ENCODE results near the gene RRP1.

Gene RRP1

DNA sequence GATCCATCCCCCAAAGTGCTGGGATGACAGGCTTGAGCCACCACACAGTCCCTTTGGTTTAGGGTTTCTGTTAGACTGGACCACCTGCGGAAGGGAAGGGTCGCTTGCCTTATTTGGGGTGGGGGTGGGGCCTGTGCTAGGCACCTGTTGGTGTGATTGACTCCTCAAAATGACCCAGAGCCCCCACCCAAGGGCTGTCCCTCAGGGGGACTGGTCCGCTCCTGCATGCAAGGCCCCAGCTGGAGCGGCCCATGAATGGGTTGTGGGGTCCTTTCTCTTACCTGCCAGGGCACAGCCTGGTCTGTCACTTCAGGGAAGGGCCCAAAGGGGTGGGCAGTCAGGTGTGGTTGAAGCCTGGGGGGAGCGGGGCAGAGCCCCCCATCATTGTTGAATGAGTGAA, 11.4 kb upstream of the RRP1 start:
- DNase-seq, result no peak

DNA sequence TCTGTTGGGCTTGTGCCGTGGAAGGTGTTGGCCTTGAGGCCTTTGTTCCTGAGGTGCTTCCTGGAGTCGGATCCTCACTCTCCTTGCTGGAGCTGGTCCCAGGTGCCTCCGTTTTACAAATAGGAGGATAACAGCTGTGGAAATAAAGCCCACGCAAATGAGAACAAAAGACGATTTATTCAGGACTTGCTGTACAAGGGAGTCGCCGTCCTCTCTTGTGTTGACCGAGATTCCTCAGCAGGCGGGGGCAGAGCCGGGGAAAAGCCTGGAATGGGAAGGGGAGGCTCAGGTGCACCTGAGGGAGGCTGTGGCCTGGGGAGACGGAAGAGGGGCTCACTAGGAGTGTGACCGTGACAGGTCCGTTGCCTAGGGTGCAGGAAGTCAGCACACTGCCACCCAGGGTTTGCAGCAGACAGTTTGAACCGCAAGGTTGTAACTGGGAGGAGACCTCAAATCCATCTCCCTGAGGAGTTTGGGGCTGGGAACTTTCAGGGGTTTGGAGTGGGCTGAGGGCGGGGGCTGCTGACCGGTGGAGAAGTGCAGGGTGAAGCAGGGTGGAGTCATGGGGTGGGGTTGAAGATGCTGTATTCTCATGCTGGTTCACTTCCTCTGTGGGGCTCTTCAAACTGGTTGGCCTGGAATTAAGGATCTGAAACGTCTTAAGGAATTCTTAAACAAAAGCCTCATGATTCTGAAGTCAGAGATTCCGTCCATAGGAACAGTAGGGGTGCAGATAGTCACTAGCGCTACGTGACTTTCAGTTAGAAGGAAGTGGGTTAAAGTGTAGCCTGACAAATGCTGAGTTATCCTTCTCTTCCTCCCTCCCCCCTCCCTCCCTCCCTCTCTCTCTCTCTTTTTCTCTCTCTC, 10.7 kb upstream of the RRP1 start:
- DNase-seq, result no peak

DNA sequence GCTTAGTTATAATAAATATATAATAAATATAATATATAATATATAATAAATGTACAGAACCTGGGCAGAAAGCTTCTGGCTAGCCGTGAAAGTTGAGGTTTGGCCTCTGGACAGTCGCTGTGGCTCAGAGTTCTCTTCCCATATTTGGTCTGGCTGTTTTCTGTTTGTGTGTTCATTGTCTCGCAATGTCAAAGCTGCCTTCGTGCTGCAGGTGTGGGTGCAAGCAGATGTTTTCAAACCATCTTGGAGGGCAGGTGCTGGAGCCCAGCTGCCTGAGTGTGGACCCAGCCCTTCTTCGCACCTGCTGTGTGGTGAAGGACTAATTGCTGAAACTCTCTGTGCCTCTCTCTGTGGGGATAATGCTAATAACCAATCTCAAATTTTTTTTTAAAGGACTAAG, 9.7 kb upstream of the RRP1 start:
- DNase-seq, result no peak

DNA sequence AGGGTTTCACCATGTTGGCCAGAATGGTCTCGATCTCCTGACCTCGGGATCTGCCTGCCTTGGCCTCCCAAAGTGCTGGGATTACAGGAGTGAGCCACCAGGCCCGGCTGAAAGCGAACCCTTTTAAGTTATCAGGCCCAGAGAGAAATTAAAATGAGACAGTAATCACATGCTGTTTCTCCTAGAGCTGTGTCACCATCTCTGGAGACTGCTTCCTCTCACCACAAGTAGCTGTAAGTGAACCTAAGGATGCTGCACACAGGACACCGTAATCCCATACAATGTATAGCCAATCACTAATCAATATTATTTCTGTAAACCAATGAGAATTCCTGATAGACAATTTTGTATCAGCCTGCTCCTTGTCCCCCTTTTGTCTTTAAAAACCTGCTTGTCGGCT, 7.5 kb upstream of the RRP1 start:
- DNase-seq, result no peak

DNA sequence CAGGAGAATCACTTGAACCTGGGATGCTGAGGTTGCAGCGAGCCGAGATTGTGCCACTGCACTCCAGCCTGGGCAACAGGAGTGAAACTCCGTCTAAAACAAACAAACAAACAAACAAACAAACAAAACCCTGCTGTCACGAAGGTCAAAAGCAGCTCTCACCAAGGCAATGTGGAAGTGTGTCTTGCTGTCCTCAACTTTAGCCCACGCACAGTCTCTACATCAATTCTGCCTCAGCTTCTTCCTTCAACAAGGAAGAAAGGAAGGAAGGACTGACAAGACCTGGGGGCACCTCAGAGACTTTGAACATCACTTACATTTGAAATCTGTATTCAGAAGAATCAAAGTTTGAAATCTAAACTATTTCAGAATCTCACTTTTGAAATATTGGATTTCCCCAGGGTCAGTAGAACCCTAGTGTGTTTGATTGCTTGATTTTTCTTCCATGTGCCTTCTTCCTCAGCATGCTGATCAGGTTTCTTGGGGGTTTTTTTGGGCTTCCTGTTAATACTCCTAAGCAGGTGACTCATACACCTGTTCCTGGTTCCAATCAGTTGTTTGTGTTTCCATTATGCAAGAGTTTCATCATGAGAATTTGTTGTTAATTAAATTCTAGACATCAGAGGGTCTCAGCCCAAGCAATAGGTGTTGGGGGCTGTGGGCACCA, 6.8 kb upstream of the RRP1 start:
- no peak for DNase-seq

DNA sequence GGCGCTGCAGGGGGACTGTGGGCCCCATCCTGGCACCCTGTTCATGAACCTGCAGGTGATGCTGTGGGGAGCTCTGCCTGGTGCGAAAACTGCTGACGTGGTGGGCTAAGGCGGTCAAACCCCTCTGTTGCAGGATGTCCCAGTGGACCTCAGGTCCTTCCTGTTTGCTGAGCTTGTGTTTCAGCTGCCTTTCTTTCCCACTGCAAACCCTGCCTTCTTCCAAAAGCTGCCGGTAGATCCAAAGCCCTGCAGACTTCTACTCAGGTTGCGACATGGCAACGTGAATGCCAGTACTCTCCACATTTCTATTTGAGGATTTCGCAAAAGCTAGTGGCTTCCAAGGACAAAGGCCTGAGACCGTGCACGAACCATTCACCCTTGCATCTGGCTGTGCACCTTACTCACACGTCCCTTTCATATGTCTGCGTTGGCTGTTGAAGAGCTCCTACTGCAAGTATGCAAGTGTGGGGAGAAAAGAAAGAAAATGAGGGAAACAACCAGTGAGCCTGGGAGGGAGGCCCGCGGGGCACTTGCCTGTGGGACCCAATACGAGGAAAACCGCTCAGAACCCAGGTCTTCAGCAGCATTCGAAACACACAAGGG, 6.2 kb upstream of the RRP1 start:
- DNase-seq, result no peak

DNA sequence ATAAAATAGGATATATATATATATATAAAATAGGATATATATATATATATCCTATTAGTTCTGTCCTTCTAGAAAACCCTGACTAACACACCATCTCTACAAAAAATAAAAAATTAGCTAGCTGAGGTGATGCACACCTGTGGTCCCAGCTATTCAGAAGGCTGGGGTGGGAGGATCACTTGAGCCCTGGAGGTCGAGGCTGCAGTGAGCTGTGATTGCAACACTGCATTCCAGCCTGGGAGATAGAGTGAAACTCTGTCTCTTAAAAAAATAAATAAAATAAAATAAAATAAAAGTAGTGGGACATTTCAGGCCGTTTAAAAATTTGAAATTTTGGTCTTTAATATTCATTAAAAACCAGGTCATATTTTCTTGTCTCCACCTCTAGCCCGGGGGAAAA, 4.2 kb upstream of the RRP1 start:
- DNase-seq, result no peak

DNA sequence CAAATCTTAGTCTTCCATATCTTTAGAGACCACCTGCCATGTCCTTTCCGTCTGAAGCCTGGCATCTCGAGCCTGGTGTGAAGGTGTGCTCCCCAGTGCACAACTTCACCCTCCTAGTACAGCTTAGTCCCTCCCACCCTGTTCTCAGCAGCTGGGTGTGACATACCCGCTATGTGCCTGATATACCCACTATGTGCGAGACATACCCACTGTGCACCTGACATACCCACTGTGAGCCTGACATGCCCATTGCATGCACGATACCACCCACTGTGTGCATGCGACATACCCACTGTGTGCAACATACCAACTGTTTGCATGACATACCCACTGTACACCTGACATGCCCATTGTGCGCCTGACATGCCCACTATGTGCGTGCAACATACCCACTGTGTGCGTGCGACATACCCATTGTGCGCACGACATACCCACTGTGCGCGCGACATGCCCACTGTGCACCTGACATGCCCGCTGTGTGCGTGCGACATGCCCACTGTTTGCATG, 3.0 kb upstream of the RRP1 start:
- no peak for DNase-seq

DNA sequence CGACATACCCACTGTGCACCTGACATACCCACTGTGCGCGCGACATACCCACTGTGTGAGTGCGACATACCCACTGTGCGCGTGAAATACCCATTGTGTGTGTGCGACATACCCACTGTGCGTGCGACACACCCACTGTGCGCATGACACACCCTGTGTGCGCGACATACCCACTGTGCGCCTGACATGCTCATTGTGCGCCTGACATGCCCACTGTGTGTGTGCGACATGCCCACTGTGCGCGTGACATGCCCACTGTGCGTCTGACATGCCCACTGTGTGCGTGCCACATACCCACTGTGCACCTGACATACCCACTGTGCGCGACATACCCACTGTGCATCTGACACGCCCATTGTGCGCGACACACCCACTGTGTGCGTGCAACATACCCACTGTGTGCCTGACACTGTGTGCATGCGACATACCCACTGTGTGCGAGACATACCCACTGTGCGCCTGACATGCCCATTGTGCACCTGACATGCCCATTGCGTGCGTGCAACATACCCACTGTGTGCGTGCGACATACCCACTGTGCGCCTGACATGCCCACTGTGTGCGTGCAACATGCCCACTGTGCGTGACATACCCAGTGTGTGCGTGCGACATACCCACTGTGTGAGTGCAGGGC, 2.5 kb upstream of the RRP1 start:
- no peak for DNase-seq

DNA sequence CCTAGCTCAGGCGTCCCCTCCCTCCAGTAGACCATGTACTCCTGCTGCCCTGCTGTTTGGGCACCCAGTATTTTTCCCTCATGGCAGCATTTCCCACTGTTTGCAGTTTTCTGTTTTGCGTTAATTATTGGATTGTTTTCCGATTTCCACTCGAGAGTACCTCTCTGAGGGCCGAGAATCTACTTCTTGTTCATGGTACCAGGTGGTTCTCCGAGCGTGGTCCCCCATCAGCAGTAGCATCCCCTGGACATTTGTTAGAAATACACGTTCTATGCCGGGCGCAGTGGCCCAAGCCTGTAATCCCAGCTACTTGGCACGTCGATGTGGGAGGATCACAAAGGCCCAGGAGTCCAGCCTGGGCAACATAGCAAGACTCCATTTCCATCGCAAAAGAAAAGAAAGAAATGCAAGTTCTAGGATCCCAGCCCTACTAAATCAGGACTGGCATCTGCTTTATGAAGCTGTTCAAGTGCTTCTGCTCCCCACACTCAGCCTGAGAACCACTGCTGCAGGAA, 690 bp downstream of the RRP1 start:
- no peak for DNase-seq

DNA sequence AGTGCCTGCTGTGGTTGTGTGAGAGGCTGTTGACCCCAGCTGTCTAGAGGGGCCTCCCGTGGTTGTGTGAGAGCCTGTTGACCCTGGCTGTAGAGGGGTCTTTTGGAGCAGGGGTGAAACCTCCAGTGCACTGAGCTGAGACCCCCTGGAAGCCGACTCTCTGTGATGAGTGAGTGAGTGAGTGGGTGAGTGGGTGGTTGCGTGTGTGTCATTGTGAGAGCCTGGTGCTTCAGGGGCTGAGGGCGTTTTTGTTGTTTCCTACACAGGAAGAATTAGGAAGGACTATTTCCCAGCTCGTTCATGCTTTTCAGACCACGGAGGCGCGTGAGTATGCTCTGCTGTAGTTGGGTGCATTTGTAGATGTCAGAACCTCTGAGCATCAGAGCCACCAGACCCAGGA, 3.0 kb downstream of the RRP1 start:
- DNase-seq, result no peak

DNA sequence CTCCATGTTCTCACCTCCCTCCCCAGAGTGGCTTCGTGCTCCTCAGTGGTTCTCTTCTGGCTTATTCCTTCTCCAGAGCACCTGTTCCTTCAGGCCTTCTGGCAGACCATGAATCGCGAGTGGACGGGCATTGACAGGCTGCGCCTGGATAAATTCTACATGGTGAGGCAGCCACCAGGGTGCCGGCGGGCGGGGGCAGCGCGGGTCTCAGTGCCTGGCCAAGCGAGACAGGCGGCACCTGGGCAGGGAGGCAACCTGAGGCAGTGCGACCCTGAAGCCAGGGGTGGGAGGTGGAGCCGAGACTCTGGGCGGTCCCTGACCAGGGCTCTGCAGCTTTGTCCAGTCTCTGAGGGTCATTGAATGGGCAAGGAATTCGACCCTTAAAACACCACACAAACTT, 3.9 kb downstream of the RRP1 start:
- DNase-seq, result no peak

DNA sequence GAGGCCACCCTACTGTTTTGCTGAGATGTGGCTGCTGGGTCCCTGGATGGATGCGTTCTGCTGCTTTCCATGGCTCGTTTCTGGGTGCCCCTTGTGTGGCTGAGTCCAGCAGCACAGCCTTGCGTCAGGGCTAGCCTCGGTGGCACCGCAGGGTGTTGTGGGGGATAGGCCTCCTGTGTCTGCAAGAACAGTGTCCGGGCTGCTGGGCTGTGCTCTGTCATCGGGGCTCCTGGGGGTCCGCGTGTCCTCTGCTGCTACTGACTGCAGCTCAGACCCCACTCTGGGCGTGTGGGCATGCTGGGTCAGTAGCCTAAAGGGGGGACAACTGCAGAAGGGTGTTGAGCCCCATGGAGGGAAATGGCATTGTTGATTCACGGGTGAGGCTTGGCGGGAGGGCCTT, 4.9 kb downstream of the RRP1 start:
- DNase-seq, result no peak

DNA sequence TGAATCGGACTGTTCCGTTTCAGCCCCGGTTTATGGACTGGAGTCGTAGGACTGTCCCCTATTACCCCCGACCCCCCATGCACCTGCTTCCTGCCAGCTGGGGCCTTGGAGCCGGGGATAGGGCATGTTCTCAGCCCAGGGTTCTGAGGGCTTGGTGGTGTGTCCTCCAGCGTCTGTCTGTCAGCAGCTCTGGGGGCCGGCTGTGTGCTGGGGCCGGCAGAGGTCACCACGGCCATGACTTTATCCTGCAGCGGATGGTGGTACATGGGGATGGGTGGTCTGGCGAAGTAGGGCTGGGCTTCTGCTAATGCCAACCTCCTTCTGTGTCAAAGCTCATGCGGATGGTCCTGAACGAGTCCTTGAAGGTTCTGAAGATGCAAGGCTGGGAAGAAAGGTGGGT, 5.5 kb downstream of the RRP1 start:
- DNase-seq, result no peak

DNA sequence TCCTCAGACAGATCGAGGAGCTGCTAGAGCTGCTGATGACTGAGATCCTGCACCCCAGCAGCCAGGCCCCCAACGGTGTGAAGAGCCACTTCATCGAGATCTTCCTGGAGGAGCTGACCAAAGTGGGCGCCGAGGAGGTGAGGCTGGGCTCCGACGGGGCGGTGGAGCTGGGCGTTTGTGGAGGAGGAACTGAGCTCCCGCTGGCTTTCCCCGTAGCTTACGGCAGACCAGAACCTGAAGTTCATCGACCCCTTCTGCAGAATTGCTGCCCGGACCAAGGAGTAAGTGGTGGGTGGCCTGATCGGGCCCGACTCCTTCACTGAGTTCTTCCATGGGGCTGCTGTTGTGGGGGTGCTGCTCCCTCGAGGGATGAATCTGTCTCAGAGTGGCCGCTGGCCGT, 8.0 kb downstream of the RRP1 start:
- DNase-seq, result no peak

DNA sequence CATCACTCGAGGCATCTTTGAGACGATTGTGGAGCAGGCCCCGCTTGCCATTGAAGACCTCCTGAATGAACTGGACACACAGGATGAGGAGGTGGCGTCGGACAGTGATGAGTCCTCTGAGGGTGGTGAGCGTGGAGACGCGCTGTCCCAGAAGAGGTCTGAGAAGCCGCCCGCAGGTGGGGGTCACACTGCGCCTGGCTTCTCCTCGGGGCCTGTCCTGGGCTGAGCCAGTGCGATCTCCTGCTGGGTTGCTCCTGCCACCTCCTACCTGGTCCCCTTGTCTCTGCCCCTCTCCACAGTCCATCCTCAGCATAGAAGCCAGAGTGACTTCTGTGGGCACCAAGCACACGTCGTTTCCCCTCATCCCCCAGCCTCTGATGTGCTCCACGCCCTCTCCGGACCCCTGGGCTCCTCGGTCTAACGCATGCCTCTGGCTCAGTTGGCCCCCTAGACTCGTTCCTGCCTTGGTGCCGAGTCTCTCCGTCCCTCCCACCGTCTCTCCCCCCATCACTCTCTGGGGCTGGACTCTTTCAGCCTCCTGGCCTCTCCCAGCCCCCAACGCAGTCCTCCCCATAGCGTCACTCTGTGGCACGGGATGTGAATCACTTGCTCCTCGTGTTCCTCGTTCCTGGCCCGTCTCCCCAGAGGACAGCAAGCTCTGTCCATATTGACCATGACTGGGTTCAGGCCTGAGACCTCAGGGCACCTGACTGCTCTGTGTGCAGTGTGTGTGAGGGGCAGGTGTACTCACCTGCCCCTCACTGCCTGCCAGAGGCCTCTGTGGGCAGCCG, 8.7 kb downstream of the RRP1 start:
- DNase-seq, result no peak

DNA sequence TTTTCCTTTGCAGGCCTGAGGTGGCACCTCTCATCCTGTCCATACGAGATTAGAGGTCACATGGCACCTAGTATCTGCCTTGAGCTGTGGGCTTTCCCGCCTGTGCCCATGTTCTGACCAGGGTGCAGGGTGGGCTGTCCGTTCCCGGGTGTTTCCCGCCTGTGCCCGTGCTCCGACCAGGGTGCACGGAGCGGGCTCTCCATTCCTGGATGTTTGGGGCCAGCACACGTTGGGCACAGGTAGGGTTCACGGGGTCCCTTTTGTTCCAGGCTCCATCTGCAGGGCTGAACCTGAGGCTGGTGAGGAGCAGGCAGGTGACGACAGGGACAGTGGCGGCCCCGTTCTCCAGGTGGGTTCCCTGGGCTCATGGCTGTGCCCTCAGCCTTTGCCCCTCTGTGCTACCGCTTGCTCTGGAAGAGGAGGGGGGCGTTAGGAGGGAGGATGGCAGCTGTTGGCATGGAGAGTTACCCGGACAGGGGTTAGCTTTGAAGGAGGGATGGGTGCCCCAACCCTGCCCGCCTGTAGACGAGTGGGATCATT, 10.0 kb downstream of the RRP1 start:
- no peak for DNase-seq

DNA sequence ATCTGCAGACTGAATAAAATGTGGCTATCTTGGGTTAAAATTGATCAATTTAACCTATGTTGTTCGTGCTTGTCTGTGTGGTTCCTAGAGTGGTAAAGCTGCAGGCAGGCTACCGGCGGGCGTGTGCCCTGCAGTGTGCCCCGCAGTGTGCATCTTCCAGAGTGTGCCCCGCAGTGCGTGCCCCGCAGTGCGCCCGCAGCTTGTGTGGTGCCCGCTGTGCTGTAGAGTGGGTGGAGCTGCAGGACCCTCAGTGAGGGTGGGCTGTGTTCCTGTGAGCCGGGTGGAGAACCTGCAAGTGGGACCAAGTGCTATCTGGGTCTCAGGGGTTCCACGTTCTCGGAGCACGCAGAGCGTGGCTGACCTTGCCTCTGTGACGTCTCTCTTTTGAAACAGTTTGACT, 10.7 kb downstream of the RRP1 start:
- DNase-seq, result no peak

DNA sequence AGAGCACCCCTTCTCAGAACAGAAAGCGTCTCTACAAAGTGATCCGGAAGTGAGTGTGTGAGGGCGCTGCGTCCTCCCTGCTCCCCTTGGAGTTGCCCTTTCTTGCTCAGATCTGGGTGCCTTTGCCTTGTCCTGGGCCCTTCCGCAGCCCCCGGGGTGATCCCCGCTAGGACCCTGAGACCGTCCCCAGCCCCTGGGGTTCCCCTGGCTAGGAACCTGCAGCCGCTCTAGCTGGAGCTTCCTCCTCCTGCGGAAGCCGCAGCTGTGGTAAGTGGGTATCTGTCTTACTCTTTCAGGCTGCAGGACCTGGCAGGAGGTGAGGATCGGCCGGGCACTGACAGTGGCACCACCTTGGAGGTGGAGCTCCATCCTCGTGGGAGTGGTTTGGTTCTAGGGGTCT, 11.2 kb downstream of the RRP1 start:
- no peak for DNase-seq

DNA sequence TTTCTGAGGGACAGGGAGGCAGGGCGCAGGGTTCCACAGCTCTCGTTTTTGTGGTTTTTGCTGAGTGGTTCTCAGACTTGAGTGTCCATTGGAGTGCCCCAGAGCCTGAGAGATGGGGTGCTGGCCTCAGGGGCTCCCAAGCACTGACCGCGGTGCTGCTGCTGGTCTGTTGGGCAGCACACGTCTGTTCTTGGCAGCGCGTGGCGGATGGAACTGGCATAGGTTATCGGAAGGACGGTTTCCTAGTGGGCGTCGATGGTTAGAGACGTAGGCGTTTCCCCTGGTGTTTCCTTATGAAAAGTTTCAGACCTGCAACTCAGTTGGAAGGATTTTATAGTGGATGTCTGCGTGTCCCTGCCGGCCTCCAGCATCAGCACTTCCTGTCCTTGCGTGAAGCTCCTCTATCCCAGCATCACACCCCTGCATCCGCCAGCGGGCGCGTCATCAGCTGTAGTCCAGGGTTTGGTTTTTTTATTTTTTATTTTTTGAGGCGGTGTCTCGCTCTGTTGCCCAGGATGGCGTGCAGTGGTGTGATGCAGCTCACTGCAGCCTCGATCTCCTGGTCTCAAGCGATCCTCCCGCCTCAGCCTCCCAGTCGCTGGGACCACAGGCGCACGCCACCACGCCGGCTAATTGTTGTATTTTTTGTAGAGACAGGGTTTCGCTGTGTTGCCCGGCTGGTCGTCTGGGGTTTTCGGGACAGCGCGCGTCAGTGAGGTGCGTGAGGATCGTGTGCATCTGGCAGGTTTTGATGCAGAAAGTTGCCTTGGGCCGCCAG, 11.8 kb downstream of the RRP1 start:
- DNase-seq, result no peak

DNA sequence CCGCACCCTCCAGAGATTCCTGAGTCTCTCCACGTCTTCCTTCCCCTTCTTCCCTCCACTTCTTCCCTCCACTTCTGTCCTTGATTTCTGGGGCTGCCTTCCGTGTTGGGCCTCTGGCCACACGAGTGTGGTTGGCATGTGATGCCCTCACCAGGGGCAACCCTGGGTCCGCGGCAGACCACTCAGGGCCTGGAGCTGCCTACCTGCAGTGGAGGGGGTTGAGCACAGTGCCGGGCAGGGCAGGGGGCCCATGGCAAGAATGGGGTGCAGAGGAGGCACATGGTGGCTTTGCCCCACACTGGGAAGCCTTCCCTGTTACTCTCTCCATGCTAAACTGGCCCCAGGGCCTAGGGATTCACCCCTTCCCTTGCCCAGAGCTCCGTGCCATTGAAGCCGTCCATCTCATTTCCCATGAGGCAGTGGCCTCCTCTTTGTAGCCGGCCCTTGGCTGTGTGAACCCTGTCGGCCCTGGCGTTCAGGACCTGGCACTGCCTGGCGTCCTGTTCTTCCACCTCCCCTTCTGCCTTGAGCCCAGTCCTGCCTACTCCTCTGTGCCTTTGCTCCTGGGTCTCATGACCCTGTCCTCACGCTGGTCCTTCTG, 13.4 kb downstream of the RRP1 start:
- no peak for DNase-seq

Data from stimulated activated CD4-positive, alpha-beta T cell treated with anti-CD3 and anti-CD28 coated beads, Interleukin-12 subunit alpha, Interleukin-12 subunit beta, amount 100 ng/mL, for 4 hours (primary cell).